Activated CD8-positive, alpha-beta memory T cell treated with anti-CD3 and anti-CD28 coated beads, Interleukin-2, amount 50 U/mL, for 1 hour (primary cell): Measurements from ENCODE around the gene KRT83.
"Not testable (repeated sequence)": the region's sequence is repeated elsewhere in the genome, so short reads cannot be mapped to it uniquely, and the experiment has no call there.

Source experiments
- DNase-seq: peaks from one replicate; pipeline ENCODE4 v3.0.0-alpha.2; 2020; ENCODE audit errors: extremely low read depth

The KRT83 gene

DNA sequence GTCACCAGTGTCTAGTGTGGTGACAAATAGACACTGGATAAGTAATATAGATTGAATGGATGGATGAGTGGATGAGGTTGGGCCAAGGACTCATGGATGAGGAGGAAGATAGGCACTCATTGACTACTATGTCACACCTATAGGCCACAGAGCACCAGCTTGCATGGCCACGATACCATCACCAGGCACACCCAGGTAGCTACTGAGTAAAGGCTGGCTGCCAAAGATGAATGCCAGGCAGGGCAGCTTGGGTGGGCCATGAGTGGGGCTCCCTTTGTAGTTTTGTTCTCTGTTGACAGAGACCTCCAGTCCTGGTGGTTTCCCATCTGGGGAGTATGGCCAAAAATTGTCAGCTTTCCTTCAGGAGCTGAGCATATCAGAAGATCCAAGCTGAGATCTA lies 11.2 kb upstream of the KRT83 start:
- DNase-seq: no peak

DNA sequence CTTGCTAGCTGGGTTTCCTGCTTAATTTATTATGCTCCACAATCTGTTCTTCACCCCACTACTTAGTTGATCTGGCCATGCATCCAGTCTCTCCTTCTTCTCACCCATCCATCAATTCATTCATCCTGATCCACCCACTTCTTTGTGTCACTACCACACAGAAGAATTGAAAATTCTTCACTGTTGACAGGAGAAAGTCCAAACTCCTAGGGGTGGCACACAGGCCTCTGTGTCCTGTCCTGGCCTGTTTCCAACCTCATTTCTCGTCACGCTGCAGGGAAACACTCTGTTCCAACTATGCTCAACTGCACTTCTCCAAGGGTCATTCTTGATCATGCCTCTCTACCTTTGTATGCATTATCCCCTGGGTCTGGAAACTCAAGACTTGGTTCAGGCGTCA lies 10.6 kb upstream of the KRT83 start:
- DNase-seq: no peak

DNA sequence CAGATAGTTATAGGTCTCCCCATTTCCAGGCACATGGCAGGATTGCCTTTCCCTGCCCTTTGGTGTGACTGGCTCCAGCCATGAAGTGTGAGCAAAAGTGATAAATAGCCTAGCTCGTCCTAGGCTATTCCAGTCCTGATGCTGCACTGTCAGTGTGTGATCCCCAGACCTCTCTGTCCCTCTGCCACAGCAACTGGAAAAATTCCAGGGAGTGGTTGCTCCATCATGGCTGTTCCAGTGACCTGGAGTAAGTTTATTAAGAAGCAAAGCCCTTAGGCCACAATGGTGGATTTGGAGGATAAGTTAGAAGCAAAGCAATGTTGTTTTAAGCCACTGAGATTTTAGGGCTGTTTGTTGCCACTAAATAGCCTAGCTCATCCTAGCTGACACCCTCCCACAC lies 9.8 kb upstream of the KRT83 start:
- DNase-seq: no peak

DNA sequence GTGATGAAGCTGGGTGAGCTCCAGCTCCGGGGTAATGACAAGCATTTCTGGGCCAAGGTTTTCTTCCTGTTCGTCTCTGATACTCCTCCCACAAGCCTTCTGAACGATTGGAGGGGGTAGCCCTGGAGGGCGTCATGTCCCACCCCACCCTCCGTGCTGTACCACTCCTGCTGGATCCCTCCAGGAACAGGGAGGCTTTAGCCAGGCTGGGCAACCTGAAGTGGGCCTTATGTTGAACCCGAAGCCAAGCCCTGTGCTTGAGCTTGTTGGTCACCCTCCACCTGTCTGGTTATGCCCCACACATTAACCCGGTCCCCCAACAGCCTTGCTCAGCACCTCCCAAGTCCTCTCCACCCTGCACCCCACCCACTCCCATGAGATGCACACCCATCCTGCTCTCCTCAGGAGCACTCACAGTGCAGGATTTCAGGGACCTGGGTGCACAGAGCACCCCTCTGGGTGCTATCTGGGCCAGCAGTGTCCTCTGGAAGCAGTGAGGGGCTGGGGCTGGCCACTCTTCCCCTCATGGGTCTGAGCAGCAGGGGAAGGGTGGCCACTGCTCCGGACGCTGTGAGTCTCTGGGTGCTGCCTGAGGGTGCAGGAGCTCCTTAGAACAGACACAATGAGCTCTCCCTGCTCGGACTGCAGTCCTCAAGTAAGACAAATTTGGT lies 6.8 kb upstream of the KRT83 start:
- DNase-seq: no peak

DNA sequence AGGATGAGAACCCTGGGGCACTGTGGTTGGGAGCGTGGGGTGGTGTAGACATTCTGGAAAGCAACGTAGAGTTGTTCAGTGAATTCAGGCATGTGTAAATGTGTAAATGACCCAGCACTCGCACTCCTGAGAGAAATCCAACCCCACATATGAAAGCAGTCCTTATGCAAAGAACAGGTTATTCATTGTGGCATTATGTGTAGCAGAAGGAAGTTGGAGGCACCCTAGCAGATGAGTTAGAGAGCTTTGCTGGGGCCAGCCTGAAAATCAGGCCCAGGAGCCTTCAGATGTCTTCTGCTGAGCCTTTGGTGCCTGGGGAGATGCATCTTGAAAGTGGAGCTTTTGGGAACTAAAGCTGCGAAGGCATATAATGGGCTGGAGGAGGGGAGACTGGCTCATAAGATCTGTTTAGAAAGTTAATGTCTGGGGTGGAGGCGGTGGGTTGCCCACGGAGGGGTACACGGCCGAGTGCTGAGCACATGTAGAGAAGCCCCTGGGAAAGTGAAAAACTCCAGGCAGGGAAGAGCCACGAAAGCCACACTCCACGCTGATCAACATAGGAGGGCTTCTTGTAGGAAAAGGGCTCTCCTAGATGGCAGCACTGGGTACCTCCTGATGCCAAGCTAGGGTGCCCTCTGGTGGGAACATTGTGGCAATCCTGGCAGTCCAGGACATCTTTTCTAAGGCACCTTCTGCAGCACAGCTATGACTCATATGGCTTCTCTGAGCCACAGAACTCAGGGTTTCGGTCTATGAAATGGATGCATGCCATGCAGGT lies 6.0 kb upstream of the KRT83 start:
- peak; percentile 53 for DNase-seq

DNA sequence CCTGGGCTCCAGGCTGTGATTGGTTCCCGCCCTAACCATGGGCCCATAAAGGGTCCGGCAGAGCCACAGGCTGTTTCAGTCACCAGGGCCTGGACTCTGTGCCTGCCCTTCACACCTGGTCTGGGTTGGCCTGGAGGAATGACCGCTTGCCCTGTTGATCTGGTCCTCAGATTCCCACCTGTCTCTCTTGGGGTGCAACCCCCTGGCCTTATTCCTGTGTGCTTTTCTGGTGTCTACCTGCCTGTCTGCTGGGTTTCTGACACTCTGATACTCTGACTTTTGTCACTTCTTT lies 2.9 kb upstream of the KRT83 start:
- no peak for DNase-seq

DNA sequence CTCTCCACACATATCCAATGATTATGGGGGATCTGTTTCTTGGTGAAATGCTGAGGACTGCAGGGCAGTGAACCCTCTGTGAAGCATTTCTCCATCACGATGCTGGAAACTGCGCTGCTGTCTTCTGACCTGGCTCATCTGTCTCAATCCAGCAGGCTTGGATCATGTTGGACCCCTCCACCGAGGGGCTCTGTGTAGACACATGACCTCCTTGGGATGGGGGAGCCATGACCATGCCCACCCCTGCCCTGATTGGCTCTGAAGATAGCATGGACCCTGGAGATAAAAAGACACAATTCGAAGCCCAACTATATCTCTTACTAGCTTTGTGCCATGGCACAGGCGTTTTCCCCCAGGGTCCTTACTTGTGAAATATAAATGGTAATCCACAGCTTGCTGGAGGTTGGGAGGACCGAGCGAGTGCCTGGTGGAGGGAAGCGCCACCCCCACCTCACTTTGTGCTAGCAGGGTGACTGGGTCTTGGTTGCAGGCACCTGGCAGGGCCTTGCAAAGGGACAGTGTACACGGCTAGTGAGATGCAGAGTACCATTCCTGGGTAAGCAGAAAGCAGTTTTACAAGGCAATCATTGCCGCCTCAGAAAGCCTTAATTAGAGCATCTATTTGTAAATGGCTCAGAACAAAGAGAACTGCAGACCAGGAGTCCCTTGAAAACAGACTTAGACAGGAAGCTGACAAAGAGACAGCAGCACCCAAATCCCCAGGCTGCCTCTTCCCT lies 2.4 kb upstream of the KRT83 start:
- no peak for DNase-seq

DNA sequence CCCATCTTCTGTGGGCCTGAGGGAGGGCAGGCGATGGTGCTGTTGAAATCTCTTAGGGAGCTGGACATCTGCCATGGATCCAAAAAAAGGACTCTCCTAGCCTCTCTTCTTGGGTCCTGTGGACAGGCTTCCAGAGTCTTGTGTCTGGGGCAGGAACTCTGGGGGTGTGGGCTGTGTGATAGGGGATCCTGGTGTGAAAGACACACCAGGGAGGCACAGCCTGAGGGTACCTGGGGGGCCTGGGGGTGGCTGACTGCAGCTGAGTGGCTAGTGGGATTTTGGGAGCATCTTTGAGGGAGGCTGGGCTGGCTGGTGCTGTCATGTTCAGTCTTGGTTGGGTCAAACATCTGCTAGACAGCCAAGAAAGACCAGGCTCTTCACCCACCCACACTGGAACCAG lies 1.8 kb upstream of the KRT83 start:
- no peak for DNase-seq

DNA sequence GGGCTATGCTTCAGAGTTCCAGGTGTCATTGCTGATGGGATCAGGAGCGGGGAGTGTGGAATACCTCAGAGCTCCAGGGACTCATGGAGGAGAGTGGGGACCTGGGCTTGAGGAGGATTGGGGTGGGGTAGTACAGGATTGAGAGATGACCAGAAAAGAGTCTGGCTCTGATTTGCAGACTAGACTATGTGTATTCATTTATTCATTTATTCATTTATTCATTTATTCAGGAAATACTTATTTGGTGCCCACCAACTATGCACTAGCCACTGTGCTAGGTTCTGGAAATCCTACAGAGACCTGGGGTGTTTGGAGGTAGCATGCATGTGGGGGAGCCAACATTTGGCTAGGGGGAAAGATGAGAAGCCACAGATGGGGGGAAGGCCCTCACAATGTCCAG lies 871 bp upstream of the KRT83 start:
- DNase-seq: no peak

DNA sequence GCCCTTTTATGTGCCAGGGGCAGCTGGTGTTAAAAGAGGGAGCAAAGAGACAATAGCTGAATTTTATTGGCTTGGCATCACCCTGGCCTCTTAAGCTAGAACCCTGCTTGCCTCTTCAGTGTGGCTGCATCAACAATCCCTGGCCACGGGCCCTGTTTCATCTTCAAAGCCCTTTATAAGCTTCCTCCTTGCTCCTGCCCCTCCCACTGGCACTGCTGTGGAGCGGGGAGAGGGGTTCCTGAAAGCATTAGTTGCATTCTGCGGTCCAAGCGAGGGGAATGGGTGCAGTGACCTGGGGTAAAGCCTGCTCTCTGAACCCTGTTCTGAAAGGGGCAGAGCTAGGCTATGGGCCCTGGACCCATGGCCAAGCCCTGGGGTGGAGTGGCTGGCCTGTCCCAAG lies 220 bp upstream of the KRT83 start:
- DNase-seq: no peak

DNA sequence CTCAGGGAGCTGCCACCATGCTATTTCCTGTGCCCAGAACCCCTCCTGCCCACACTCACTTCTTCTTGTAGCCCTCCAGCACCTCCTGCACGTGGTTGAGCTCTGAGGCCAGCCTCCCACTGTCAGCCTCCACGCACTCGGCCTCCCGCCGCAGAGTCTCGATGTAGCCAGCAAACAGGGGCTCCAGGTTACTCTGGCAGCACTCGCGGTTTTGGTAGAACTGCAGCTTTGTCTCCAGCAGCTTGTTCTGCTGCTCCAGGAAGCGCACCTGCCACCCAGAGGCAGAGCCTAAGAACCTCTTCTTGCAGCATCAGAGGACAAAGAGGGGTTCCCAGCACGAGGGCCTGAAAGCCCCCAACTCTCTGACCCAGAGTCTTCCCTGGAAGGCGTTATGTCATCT lies 2.1 kb downstream of the KRT83 start:
- no peak for DNase-seq

DNA sequence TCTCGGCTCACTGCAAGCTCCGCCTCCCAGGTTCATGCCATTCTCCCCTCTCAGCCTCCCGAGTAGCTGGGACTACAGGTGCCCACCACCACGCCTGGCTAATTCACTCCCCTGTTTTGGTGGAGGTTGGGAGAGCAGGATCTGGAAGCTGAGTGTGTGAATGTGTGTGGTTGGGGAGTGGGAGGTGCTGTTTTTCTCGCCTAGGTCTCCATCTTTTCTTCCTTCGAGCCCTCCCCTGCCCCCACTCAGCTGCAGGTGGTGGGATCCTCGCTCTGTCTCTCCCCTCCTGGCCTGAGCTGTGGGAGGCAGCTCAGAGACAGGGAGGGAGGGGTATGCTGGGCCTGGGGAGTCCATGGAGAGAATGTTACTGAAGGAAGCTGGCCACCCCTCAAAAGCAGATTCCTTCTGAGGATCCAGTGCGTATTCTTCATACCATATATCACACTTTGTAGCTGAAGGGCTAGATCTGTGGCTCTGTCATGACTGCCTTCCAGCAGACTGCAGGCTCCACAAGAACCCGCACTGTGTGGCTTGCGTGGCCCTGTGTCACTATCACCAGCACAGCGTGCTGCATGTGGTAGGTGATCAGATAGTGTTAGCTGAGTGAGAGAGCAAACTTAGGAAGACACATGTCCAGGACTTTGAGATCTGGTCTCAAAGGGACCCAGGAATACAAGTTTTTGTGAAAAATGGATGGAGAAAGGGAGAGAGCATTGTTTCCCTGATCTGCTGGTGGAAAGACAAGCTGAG lies 2.8 kb downstream of the KRT83 start:
- no peak for DNase-seq

DNA sequence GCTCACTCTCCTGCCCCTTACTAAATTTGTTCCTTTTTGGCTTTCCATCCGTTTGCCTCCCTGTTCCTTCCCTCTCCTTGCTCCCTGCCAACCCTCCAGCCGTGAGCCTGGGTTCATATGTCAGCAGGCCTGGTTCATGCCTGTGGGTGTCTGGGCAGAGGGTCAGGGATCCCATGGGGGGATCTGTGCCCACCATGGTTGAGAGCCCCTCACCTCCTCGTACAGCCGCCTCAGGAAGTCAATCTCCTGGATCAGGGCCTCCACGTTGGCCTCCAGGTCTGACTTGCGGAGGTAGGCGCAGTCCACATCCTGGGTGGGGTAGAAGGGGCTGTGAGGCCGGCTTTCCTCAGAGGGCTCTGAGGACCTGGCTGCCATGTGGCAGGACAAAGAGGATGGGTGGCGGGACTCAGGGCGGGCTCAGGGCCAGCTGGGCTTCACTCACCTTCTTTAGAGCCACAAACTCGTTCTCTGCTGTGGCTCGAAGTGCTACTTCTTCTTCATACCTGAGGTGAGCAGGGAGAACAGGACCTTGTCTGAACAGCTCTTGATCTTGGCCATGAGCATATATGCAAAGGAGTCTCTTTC lies 3.6 kb downstream of the KRT83 start:
- DNase-seq: no peak

DNA sequence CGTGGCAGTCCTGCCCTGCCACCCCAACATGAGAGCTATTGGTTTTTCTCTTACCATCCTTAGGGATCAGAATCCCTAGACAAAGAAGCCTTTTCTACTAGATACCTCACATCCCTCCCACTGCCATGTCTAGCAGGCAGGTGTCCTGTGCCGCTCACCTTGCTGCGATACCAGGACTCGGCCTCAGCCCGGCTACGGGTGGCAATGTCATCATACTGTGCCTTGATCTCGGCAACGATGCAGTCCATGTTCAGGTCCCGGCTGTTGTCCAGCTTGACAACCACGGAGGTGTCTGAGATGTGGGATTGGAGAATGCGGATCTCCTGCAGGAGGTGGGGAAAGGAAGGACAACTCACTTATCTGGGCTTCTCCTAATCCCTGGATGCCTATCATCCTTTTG lies 4.5 kb downstream of the KRT83 start:
- no peak for DNase-seq

DNA sequence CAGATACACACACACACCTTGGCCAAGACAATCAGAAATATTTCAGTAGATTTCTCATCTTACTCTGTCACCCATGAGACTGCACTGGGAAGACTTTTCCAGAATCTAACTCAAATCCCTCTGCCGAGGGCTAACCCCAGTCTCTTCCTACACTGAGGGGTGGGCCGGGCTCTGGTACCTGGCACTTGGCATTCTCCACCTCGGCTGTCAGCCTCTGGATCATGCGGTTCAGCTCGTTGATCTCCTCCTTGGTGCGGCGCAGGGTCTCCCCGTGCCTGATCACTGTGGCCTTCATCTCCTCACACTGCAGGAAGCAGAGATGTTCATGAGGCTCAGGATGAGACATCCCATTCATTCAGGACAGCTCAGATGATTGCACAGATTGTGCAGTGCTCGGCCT lies 4.9 kb downstream of the KRT83 start:
- DNase-seq: no peak

DNA sequence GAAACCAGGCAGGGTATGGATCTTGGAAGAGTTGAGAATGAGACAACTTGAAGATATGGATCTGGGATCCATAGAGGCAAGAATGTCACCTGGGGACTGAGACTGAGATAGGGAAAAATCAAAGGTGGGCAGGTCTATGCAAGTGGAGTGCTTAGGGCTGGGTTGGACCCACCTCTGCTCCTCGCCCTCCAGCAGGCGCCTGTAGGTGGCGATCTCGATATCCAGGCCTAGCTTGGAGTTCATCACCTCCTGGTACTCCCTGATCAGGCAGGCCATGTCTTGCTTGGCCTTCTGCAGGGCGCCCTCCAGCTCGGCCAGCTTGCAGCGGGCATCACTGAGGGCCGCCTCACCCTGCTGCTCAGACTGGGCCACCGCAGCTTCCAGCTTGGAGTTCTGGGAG lies 5.5 kb downstream of the KRT83 start:
- DNase-seq: not testable (repeated sequence)

DNA sequence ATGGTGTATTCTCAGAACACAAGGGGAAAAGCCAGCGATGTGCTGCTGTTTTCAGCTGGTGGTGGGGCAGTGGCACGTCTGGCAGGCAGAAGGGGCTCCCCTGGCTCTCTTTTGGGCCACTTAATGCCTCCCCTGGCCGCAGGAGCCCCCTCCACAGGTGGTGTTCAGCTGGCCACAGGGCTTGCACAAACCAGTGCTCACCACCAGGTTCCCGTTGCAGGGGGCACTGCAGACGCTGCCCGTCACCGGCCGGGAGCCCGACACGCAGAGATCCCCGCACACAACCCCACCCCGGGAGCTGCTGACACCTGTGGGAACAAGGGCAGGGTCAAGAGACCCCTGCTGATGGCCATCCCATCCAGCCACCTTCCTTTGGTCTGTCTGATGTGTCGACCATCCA lies 6.7 kb downstream of the KRT83 start:
- no peak for DNase-seq

DNA sequence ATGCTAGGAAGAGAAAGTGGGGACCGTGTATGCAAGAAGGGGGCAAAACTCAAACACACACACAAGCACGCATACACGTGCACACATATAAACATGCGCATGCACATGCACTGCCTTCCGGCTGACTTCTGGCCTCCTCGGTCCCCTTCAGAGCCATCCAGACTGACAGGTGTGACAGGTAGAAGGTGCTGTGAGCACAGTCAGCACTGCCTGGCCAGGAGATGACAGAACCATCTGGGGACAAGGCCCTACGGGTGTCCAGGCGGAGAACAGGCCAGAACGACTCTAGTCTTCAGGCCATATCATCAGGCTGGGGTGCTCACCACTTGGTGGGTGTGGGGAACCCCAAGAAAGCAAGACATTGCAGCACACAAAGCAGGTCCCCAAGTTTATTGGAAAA lies 7.3 kb downstream of the KRT83 start:
- no peak for DNase-seq

DNA sequence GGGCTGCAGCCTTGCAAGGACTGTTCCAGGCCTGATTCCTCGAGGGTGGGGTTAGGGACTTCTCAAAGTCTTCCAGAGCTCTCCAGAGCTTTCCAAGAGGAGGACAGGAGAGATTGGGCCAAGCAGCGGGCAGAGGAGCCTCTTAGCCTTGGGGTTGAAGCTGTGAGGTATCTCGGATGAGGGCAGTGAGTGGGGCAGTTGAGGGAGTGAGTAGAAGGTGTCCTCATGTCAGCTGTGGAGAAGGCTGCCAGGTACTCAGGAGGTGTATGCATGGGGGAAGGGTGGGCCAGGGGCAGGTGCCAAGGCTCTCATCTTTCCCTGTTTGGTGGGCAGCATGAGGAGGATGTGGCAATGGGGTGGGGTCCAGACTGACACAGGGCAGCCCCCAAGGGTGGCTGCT lies 7.7 kb downstream of the KRT83 start:
- no peak for DNase-seq

DNA sequence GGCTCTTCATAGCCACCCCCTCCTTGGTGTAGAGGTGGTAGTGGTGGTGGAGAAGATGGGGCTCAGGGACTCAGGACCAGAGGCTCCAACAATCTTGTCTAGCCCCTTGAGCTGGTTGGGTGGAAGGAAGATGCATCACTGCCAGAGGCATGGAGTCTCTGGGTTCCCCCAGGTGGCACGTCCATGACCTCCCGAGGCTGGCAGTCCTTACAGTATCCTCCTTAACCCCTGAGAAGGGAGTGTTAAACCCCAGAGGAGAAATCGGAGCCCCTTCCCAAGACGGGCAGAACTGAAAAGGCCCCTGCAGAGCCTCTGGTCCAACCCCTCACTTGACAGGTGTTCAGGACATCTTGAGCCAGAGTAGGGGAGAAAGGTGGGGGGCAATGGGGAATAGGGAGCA lies 9.1 kb downstream of the KRT83 start:
- DNase-seq: no peak

DNA sequence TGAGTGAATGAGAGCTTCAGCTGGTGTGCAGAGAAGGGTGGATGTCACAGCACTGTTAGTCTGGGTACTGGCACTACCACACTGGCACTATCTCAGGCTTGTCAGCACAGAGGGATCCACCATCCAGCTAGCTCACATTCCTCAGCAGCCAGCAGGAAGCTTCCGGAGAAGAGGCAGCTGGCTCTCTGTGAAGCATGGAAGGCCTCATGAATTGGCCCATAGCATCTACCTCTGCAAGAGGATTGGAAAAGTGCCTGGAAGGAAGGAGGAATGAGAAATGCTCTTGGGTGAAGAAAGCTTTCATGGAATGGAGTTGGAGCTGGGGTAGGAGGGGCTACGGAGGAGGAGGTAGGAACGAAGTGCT lies 9.9 kb downstream of the KRT83 start:
- DNase-seq: no peak

DNA sequence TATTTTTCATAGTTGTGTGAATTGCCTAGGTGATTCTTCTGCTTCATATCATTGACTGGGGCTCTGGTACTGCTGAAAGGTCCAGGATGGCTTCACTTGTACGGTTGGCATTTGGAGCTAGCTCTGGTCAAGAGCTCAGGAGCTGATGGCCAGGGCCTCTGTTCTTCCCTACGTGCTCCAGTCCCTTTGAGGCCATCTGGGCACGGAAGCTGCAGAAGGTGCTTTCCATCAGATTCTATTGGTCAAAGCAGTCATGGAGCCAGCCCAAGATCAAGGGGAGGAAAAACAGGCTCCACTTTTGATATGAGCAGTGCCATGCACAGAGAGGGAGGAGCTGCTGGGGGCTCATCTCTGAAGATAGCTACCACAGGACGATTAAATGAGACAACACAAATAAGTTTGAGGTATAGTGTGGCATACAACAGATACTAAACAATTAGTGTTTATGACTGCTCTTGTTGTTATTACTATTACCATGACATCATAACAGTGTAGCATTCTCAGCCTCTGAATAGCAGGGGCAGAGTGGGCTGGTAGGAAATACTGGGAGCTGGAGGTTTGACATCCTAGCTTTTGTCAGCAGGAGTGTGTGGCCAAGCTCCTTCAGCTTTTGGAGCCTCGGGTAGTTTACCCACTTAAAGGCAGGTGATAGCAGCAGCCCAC lies 10.4 kb downstream of the KRT83 start:
- DNase-seq: no peak
